ENCODE measurements around the gene KRT82. TPM values are rescaled to one million over a fixed set of nuclear protein-coding genes. Genes with fewer than 3 reads are reported as not detected.

Gene KRT82
- total RNA-seq, 2 donors from 2014 or later = not detected

DNA sequence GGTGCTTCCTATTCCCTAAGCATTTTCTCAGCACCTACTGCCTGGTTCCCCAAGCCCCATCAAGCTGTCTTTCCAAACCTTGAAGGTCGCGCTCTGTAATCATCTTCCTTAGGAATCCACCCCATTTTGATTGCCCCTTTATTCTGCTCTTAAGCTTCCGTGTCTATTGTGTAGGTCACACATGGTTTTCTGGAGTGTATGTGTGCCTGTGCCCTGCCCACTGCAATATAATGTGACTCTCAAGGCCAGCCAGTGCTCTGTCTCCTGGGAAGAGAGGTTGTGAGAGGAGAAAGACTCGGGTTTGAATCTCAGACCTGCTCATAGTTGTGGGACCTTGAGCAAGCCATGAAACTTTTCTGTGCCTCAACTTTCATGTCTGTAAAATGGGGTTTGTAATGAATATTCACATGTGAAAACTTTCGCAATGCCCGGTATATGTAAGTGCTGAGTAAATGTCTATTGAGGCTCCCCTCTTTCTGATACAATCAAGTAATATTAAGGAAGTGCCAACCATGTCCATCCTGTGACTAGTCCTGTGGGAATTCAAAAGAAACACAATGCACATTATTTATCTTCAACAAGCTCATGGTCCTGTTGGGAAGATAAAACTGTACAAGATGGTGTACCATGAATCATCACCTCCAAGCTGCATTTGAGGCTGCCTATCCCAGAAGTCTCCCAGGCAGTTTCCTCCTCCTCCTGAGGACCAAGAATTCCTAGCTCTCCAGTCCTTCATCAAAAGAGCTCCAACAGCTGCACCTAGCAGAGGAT lies 28.8 kb upstream of the KRT82 start:
- TF ChIP-seq, protein P1, sequence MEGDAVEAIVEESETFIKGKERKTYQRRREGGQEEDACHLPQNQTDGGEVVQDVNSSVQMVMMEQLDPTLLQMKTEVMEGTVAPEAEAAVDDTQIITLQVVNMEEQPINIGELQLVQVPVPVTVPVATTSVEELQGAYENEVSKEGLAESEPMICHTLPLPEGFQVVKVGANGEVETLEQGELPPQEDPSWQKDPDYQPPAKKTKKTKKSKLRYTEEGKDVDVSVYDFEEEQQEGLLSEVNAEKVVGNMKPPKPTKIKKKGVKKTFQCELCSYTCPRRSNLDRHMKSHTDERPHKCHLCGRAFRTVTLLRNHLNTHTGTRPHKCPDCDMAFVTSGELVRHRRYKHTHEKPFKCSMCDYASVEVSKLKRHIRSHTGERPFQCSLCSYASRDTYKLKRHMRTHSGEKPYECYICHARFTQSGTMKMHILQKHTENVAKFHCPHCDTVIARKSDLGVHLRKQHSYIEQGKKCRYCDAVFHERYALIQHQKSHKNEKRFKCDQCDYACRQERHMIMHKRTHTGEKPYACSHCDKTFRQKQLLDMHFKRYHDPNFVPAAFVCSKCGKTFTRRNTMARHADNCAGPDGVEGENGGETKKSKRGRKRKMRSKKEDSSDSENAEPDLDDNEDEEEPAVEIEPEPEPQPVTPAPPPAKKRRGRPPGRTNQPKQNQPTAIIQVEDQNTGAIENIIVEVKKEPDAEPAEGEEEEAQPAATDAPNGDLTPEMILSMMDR (IDR thresholded peaks at IDR 0.05) = no peak
- H3K27ac ChIP-seq = no peak overlapping the region
- no peak overlapping the region for H3K9ac ChIP-seq (ENCODE audit: low read depth in 2 of 2, low read length in 2 of 2)
- no peaks in the 10 kb centered on the region for H3K9me3 ChIP-seq
- intact Hi-C loops (cut with DNase I) = no loop called here
- no peak for DNase-seq
- no peaks in the 10 kb centered on the region for H3K4me1 ChIP-seq
- H3K27me3 ChIP-seq = no peaks in the 10 kb centered on the region
- no peaks in the 10 kb centered on the region for H3K36me3 ChIP-seq
- H3K4me3 ChIP-seq = no peak overlapping the region

DNA sequence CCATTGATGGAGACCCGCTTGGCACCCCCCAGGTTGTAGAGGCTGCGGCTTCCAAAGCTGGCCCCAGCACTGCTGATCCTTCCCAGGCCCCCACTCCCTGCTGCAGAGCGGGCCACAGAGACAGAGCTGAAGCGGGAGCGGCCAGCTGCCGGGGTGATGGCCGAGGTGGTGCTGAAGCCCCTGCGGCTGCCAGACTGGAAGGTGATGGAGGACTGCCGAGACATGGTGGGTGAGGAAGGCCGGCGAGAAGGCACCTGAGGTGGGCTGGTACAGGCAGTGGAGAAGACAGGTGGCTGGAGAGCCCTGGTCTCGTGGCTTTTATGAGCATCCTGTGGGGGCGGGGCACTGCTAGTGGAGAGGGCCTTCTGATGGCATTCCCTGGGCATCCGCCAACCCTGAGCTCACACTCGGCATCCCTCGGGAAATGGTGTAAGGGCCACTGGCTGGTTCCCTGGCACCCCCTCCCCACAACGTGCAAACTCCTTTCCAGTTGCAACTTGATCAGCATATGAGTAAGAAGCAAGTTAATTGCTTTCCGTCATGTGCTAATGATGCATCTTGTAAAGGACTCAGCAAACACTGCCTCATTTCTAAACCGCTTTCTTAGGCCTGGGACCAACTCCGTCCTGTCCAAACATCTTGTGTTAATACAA lies 28.1 kb upstream of the KRT82 start, which contains the start of gene KRT75:
Gene KRT75, minus strand, starts transcription at position 291 of the 653 bp plus-strand sequence. Its CDS starts 67 bp downstream, at position 224.
- no peak for DNase-seq
- Histone ChIP-seq H3K27ac (no peak within 1 kb of the TSS), H3K27me3 (no peaks in the 10 kb centered on the region), H3K4me1 (no peaks in the 10 kb centered on the region), H3K36me3 (no peaks in the 10 kb centered on the region), H3K9ac (ENCODE audit: low read depth in 2 of 2, low read length in 2 of 2) (no peak within 1 kb of the TSS), H3K4me3 (no peak within 1 kb of the TSS), H3K9me3 (no peaks in the 10 kb centered on the region)
- intact Hi-C loops (cut with DNase I) = no loop called here
- TF ChIP-seq, protein P1 (IDR thresholded peaks at IDR 0.05) = no peak

DNA sequence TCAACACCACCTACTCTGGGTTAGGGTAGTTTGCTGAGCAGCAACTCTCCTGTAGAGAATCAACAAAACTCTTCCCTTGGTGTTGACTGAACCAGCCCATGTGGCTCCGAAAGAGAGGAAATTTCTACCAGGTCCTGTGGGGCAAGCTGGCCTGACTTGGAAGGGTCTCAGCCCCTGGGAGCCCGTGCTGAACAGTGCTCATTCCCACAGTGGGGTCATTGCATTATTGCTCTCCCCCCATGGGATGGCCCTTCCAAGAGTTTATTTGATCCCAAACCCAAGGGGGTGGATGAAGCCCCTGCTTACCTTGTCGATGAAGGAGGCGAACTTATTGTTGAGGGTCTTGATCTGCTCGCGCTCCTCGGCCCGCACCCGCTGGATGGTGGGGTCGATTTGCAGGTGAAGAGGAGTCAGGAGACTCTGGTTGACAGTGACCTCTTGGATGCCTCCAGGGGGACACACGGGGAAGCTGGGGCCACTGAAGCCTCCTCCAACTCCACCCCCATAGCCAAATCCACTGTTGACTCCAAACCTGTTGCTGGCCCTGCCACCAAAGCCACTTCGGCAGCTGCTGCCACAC lies 27.5 kb upstream of the KRT82 start:
- no peak for DNase-seq
- H3K4me3 ChIP-seq = no peak overlapping the region
- no peaks in the 10 kb centered on the region for H3K27me3 ChIP-seq
- H3K36me3 ChIP-seq = no peaks in the 10 kb centered on the region
- no peak overlapping the region for H3K27ac ChIP-seq
- H3K4me1 ChIP-seq = no peaks in the 10 kb centered on the region
- intact Hi-C loops (cut with DNase I) = no loop called here
- no peaks in the 10 kb centered on the region for H3K9me3 ChIP-seq
- no peak overlapping the region for H3K9ac ChIP-seq (ENCODE audit: low read depth in 2 of 2, low read length in 2 of 2)
- TF ChIP-seq, protein P1 (IDR thresholded peaks at IDR 0.05) = no peak

DNA sequence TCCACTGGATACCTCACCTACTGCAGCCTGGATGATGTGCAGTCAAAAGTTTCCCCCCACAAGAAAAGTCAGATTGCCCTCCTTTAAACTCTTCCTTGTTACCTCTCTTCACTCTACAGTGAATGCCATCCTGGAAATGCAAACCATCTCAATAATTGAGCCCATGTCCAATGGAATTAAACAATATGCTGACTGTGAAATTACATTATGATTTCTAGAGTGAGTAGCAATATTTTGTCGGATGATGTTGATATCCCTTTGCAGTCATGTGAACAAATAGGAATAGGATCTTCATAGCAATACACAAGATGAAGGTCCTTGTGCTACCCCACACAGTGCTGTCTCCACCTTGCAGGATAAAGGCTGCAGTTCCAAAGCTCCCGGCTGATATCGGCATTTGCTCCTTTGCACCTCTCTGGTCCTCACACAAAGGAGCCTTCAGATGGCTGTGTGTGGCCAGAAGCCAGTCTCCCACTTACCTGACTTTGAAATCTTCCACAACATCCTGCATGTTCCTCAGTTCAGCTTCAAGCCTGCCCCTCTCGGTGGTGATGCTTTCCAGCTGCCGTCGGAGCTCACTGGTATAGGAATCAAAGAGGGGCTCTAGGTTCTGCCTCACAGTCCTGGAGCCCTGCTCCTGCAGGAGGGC lies 26.5 kb upstream of the KRT82 start:
- H3K9ac ChIP-seq (ENCODE audit: low read depth in 2 of 2, low read length in 2 of 2) = no peak overlapping the region
- intact Hi-C loops (cut with DNase I) = no loop called here
- no peak overlapping the region for H3K4me3 ChIP-seq
- H3K27ac ChIP-seq = no peak overlapping the region
- TF ChIP-seq, protein P1 (IDR thresholded peaks at IDR 0.05) = no peak
- no peaks in the 10 kb centered on the region for H3K27me3 ChIP-seq
- no peaks in the 10 kb centered on the region for H3K36me3 ChIP-seq
- DNase-seq = no peak
- no peaks in the 10 kb centered on the region for H3K4me1 ChIP-seq
- no peaks in the 10 kb centered on the region for H3K9me3 ChIP-seq

DNA sequence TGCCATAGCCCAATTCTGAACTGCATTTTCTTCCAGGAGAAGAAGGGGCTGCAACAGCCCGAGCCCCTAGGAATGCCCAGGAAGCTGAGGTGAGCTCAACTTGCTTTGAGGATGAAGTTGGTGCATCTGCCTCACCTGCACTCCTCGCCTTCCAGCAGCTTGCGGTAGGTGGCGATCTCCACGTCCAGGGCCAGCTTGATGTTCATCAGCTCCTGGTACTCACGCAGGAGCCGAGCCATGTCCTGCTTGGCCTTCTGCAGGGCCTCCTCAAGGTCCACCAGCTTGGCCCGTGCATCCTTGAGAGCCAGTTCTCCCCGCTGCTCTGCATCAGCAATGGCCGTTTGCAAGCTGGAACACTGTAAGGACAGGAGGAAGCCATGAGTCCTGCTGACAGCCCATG lies 22.0 kb upstream of the KRT82 start:
- no peak overlapping the region for H3K27ac ChIP-seq
- TF ChIP-seq, protein P1 (IDR thresholded peaks at IDR 0.05) = no peak
- H3K36me3 ChIP-seq = no peaks in the 10 kb centered on the region
- H3K9me3 ChIP-seq = no peaks in the 10 kb centered on the region
- no peaks in the 10 kb centered on the region for H3K4me1 ChIP-seq
- no peak for DNase-seq
- H3K4me3 ChIP-seq = no peak overlapping the region
- H3K27me3 ChIP-seq = no peaks in the 10 kb centered on the region
- intact Hi-C loops (cut with DNase I) = no loop called here
- H3K9ac ChIP-seq (ENCODE audit: low read depth in 2 of 2, low read length in 2 of 2) = no peak overlapping the region

Data from colonic mucosa (tissue), 4 donors.